GM18909 (cell line): ENCODE measurements around the gene HAUS6.
"Not testable (repeated sequence)": the region's sequence is repeated elsewhere in the genome, so short reads cannot be mapped to it uniquely, and the experiment has no call there.

Experiments used
- ATAC-seq: cut with Tn5 transposase; IDR thresholded peaks from one replicate; pipeline ENCODE4 v1.9.1; 2021; ENCODE audit warnings: mild to moderate bottlenecking; ENCODE audit not compliant: unreplicated experiment, poor library complexity

HAUS6 gene

GRCh38 chr9:19102631-19103345 lies at the start of gene HAUS6:
Gene HAUS6 (minus strand): TSS chr9:19102904. CDS start chr9:19102651, 253 bp downstream.
- peak; percentile 98 for ATAC-seq

- not testable (repeated sequence) for ATAC-seq
These were observed 49.4 kb upstream of the HAUS6 start for GRCh38 chr9:19152160-19152498.

GRCh38 chr9:19151425-19152159 lies 48.9 kb upstream of the HAUS6 start:
- ATAC-seq: no peak

- no peak for ATAC-seq
These were observed 46.5 kb upstream of the HAUS6 start for GRCh38 chr9:19149230-19149629.

- ATAC-seq: no peak
These were observed 45.5 kb upstream of the HAUS6 start for GRCh38 chr9:19148187-19148586.

- ATAC-seq: no peak
These were observed 43.8 kb upstream of the HAUS6 start for GRCh38 chr9:19146441-19147024.

GRCh38 chr9:19145881-19146280 lies 43.2 kb upstream of the HAUS6 start:
- no peak for ATAC-seq

- ATAC-seq: no peak
These were observed 37.6 kb upstream of the HAUS6 start for GRCh38 chr9:19140259-19140658.

GRCh38 chr9:19138084-19138483 lies 35.4 kb upstream of the HAUS6 start:
- no peak for ATAC-seq

GRCh38 chr9:19137282-19137681 lies 34.6 kb upstream of the HAUS6 start:
- no peak for ATAC-seq

GRCh38 chr9:19136129-19136528 lies 33.4 kb upstream of the HAUS6 start:
- ATAC-seq: no peak

- no peak for ATAC-seq
These were observed 31.0 kb upstream of the HAUS6 start for GRCh38 chr9:19133549-19134345.

GRCh38 chr9:19130436-19130835 lies 27.7 kb upstream of the HAUS6 start:
- no peak for ATAC-seq

- ATAC-seq: peak; percentile 16
These were observed 25.3 kb upstream of the HAUS6 start for GRCh38 chr9:19127871-19128500.

- ATAC-seq: no peak
These were observed 21.7 kb upstream of the HAUS6 start for GRCh38 chr9:19124430-19124793.

- no peak for ATAC-seq
These were observed 19.9 kb upstream of the HAUS6 start for GRCh38 chr9:19122490-19123042.

- ATAC-seq: no peak
These were observed 18.2 kb upstream of the HAUS6 start for GRCh38 chr9:19120877-19121276.

GRCh38 chr9:19119801-19120440 lies 17.2 kb upstream of the HAUS6 start:
- no peak for ATAC-seq

- ATAC-seq: no peak
These were observed 16.5 kb upstream of the HAUS6 start for GRCh38 chr9:19119246-19119645.
